GM06990 (cell line): ENCODE results near the gene TTBK1.

ENCODE experiments used
- DNase-seq: peaks from one replicate; pipeline ENCODE4 v3.0.0-alpha.2; 2011; ENCODE audit not compliant: insufficient read length; ENCODE audit errors: extremely low read depth
- H3K27me3 ChIP-seq: replicated peaks from 2 replicates; pipeline ENCODE4 v1.6.0; 2011; ENCODE audit warnings: low read length; ENCODE audit not compliant: control insufficient read depth, insufficient read depth
- H3K36me3 ChIP-seq: 2 replicates; pipeline ENCODE4 v1.5.1; 2011; ENCODE audit warnings: low read length; ENCODE audit not compliant: control insufficient read depth, insufficient read depth
- H3K4me3 ChIP-seq: replicated peaks from 2 replicates; pipeline ENCODE4 v1.5.1; 2011; ENCODE audit warnings: low read depth, mild to moderate bottlenecking, control low read depth, low read length
- CTCF ChIP-seq: IDR thresholded peaks from 2 replicates; pipeline ENCODE4 v1.5.1; 2011; ENCODE audit warnings: low read length, control low read depth, mild to moderate bottlenecking, inconsistent platforms; ENCODE audit not compliant: insufficient read depth, poor library complexity, severe bottlenecking

TTBK1 gene

GRCh38 chr6:43231735-43232450 is 11.4 kb upstream of the TTBK1 start:
- no peak for DNase-seq
- no peaks in the 10 kb centered on the region for H3K36me3 ChIP-seq
- H3K4me3 ChIP-seq = no peak overlapping the region
- TF ChIP-seq CTCF = no peak
- H3K27me3 ChIP-seq = no peaks in the 10 kb centered on the region

GRCh38 chr6:43235841-43236240 is 7.4 kb upstream of the TTBK1 start:
- H3K4me3 ChIP-seq = no peak overlapping the region
- H3K27me3 ChIP-seq = no peaks in the 10 kb centered on the region
- no peak for TF ChIP-seq CTCF
- H3K36me3 ChIP-seq = no peaks in the 10 kb centered on the region
- DNase-seq = no peak

- no peaks in the 10 kb centered on the region for H3K36me3 ChIP-seq
- TF ChIP-seq CTCF = no peak
- peaks cover 2% of the 10 kb centered on the region for H3K27me3 ChIP-seq
Observed at GRCh38 chr6:43239054-43239453, 4.2 kb upstream of the TTBK1 start.

GRCh38 chr6:43240950-43241349 is 2.3 kb upstream of the TTBK1 start:
- Histone ChIP-seq H3K4me3 (no peak overlapping the region), H3K36me3 (no peaks in the 10 kb centered on the region), H3K27me3 (peaks cover 2% of the 10 kb centered on the region)
- TF ChIP-seq CTCF = no peak
- no peak for DNase-seq

More at GRCh38 chr6:43239054-43239453, 4.2 kb upstream of the TTBK1 start:
- no peak overlapping the region for H3K4me3 ChIP-seq
- DNase-seq = no peak

GRCh38 chr6:43241446-43241845 is 1.8 kb upstream of the TTBK1 start:
- H3K27me3 ChIP-seq = peaks cover 2% of the 10 kb centered on the region

More at GRCh38 chr6:43241446-43241845, 1.8 kb upstream of the TTBK1 start:
- Histone ChIP-seq H3K4me3 (no peak overlapping the region), H3K36me3 (no peaks in the 10 kb centered on the region)
- TF ChIP-seq CTCF = no peak
- no peak for DNase-seq
